Lower leg skin (tissue), 4 donors: Measurements from ENCODE around the gene SERPIND1. TPM values are rescaled to one million over a fixed set of nuclear protein-coding genes. Genes with fewer than 3 reads are reported as not detected.
"Not testable (repeated sequence)": the region's sequence is repeated elsewhere in the genome, so short reads cannot be mapped to it uniquely, and the experiment has no call there.

ENCODE experiments used
- DNase-seq, 2 donors: peaks; one replicate each; pipeline ENCODE4 v3.0.0-alpha.2; 2019; ENCODE audit warnings: low spot score in 2 of 2
- H3K4me3 ChIP-seq: fragments of 200-600 bp; sonication (generic); 2 replicates; pipeline ENCODE4 v1.5.1; 2017; ENCODE audit warnings: mild to moderate bottlenecking, low read depth; ENCODE audit not compliant: poor library complexity, severe bottlenecking
- POLR2A ChIP-seq, 2 donors: fragments of 450-650 bp; IDR thresholded peaks; one replicate each; pipeline ENCODE4 v1.6.1; 2016 to 2017; ENCODE audit warnings: antibody characterized with exemption in 2 of 2, mild to moderate bottlenecking in 1 of 2, moderate library complexity in 1 of 2
- WGBS, 2 donors: methylation state at CpG; one replicate each; pipeline ENCODE4 v1.1.5; 2018; 5-methylcytosine and 5-hydroxymethylcytosine counted together
- intact Hi-C: fragments of 100-400 bp; cut with DNase I; formaldehyde crosslinking; loops from one replicate; pipeline ENCODE4 v1.15.0; 2023; ENCODE audit warnings: low total_unique reads
- total RNA-seq, 4 donors: library from RNA; depleted of rRNA; stranded (reverse); fragments of >200 nt; gene quantifications; one replicate each; pipeline ENCODE4 v1.1.0, GENCODE V29; 2016
- TF ChIP-seq, protein P1 (sequence below), 3 donors: fragments of 450-650 bp; IDR thresholded peaks; one replicate each; pipeline ENCODE4 v1.5.1; 2016; ENCODE audit warnings: antibody characterized with exemption in 3 of 3, mild to moderate bottlenecking in 3 of 3, moderate library complexity in 2 of 3

The SERPIND1 gene
- total RNA-seq, 4 donors from 2014 or later = not detected

DNA sequence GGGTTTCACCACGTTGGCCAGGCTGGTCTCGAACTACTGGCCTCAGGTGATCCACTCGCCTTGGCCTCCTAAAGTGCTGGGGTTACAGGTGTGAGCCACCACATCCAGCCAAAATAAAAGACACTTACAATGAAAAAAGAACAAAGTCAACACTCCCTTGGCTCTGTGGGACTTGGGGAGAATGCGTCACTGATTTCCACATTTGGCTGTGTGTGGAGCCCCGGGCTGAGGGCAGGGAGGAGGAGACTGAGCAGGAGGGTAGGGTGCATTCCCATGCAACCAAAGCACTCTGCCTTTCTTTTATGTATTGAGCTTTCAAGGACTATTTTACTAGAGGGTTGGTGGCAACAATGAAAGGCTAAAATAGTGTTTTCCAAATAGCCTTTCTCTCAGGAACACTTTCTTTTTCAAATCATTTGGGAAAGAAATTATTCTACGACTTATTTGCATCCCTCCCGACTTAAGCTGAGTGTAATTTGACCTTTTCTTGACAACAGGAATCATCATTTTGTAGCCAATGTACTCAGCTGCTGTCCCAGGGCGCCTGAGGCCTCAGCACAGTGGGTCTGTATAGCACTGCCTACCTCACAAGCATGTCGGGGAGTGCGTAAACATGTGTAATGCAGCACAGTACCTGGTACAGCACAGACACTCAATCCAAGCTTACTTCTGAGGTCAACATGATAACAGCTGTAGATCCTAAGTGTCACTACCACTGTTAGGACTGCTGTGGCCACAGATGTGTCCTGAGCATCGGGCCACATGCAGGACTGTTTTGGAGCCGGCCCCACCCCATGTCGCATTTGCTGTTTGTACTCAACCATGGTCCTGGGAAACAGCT, 10.1 kb upstream of the SERPIND1 start:
- no peak overlapping the region for H3K4me3 ChIP-seq
- 78 to 80% methylated on average over 13 of the region's 13 CpGs for WGBS, 2 donors
- intact Hi-C loops = no loop called here
- DNase-seq = no peak
- no peak for TF ChIP-seq POLR2A (IDR thresholded peaks at IDR 0.05)
- TF ChIP-seq, protein P1, sequence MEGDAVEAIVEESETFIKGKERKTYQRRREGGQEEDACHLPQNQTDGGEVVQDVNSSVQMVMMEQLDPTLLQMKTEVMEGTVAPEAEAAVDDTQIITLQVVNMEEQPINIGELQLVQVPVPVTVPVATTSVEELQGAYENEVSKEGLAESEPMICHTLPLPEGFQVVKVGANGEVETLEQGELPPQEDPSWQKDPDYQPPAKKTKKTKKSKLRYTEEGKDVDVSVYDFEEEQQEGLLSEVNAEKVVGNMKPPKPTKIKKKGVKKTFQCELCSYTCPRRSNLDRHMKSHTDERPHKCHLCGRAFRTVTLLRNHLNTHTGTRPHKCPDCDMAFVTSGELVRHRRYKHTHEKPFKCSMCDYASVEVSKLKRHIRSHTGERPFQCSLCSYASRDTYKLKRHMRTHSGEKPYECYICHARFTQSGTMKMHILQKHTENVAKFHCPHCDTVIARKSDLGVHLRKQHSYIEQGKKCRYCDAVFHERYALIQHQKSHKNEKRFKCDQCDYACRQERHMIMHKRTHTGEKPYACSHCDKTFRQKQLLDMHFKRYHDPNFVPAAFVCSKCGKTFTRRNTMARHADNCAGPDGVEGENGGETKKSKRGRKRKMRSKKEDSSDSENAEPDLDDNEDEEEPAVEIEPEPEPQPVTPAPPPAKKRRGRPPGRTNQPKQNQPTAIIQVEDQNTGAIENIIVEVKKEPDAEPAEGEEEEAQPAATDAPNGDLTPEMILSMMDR (IDR thresholded peaks at IDR 0.05) = no peak

GRCh38 chr22:20764471-20764720, 9.5 kb upstream of the SERPIND1 start:
- intact Hi-C loops = no loop called here
- no peak for DNase-seq
- WGBS, 2 donors = 91 to 92% methylated on average over 7 of the region's 7 CpGs
- H3K4me3 ChIP-seq = no peak overlapping the region
- TF ChIP-seq, protein P1 (IDR thresholded peaks at IDR 0.05) = no peak
- no peak for TF ChIP-seq POLR2A (IDR thresholded peaks at IDR 0.05)

- intact Hi-C loops = no loop called here
- WGBS, 2 donors = 92 to 96% methylated on average over 10 of the region's 10 CpGs
- no peak overlapping the region for H3K4me3 ChIP-seq
- DNase-seq = no peak
- TF ChIP-seq, protein P1 (IDR thresholded peaks at IDR 0.05) = no peak
- no peak for TF ChIP-seq POLR2A (IDR thresholded peaks at IDR 0.05)
Measured at GRCh38 chr22:20764729-20765128, 9.2 kb upstream of the SERPIND1 start.

DNA sequence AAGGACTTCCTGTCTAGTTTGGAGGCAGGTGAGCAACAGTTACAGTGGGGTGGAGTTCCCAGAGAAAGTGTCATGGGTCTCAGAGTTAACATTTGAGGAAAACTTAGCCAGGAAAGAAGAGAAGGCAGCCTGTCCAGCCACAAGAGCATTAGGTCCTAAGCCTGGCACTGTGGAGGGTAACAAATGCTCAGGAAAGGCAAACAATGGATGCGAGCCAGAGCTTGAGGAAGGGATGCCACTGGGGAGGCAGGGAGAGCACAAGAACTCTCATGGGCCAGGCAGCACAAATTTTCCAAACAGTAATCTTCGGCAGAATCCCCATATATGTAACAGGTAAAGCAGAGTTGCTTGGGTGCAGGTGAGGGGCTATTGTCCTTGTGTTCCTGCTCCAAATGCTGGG, 8.0 kb upstream of the SERPIND1 start:
- TF ChIP-seq, protein P1 (IDR thresholded peaks at IDR 0.05) = no peak
- TF ChIP-seq POLR2A (IDR thresholded peaks at IDR 0.05) = no peak
- intact Hi-C loops = no loop called here
- no peak overlapping the region for H3K4me3 ChIP-seq
- no peak for DNase-seq
- 84 to 90% methylated on average over 2 of the region's 2 CpGs for WGBS, 2 donors

- TF ChIP-seq POLR2A (IDR thresholded peaks at IDR 0.05) = no peak
- WGBS, 2 donors = 94 to 96% methylated on average over 7 of the region's 7 CpGs
- intact Hi-C loops = no loop called here
- no peak for DNase-seq
- no peak overlapping the region for H3K4me3 ChIP-seq
Measured at GRCh38 chr22:20766530-20766929, 7.4 kb upstream of the SERPIND1 start.

- WGBS, 2 donors = 85 to 91% methylated on average over 9 of the region's 9 CpGs
- intact Hi-C loops, DNase-seq: not testable (repeated sequence)
Measured at GRCh38 chr22:20769496-20769826, 4.5 kb upstream of the SERPIND1 start.

More at GRCh38 chr22:20769496-20769826, 4.5 kb upstream of the SERPIND1 start:
- not testable (repeated sequence) for H3K4me3 ChIP-seq
